Cortex of kidney (tissue), 1 donor: Measurements from ENCODE around the gene PMS1.
"Not testable (repeated sequence)": the region's sequence is repeated elsewhere in the genome, so short reads cannot be mapped to it uniquely, and the experiment has no call there.

Source experiments
- DNase-seq: peaks from one replicate; lab custom pipeline; 2025; lab: John Stamatoyannopoulos, UW

PMS1 gene

GRCh38 chr2:189818249-189819038 is 34.2 kb downstream of the PMS1 start:
- DNase-seq, result no peak

- DNase-seq, result no peak
These were observed 35.1 kb downstream of the PMS1 start for GRCh38 chr2:189819297-189819704.

- DNase-seq, result no peak
These were observed 37.9 kb downstream of the PMS1 start for GRCh38 chr2:189821953-189822748.

GRCh38 chr2:189824694-189825396 is 40.6 kb downstream of the PMS1 start:
- no peak for DNase-seq

DNA sequence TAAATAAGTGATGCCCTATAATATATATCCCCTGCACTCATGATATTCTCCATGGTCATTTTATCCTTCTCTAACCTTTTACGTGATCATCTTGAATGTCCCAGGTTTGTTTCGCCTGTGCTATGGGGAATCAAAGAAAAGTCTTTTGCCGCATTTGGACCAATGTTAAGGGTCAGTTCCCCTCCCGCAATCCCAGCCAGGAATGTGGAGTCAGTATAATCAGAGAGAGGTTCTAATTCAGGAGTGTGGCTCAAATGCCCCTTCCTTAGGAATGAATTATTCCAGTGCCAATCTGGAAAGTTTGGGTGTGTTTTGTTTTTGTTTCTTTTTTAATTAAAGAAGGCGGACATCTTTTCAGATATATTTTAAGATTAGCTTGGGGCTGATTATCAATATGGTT is 41.8 kb downstream of the PMS1 start:
- DNase-seq, result no peak

DNA sequence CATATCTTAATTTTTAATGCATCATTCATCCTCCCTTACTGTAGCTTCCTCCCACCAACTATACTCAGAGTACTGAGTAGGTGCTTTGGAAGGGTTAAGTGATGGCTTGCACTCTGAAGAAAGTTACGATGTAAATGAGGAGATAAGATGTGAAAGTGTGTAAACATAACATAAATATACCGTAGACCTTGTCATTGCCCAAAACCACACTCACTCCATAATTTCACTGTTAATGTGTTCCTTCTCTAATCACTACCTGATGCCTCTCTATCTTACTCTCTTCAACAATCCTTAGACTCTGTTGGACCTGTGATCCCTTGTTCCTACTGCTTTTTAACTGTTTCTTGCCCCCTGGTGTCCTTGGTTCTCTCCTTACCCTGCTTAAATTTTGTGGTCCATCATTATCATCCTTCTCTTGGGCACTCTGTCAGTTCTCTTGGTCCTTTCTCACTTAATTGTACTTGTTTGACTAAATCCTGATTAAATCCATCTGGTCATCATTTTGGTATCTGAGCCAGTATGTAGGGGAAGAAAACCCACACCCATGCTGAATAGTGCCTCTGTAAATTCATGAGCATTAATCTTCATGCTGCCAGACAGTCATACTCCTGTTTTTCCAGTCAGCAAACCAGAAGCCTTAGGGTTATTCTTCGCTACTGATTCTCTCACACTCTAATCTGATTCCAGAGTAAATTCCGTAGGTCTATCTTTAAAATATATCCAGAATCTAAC is 45.0 kb downstream of the PMS1 start:
- no peak for DNase-seq

DNA sequence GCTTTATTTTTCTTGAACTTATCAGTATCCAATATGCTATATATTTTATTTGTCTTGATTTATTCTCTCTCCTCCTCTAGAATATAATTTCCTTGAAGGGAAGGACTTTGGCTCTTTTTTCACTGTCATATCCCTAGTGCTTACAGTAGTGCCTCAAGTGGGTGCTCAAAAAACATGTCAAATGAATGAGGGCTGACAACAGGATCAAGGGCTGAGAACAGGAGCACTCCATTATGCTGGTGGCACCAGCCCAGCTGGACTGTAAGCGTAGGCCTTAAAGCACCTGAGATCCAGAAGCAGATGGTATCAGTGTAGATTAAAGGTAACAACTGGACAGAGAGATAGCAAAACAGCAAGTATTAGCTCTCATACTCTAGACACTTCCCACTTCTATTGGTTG is 46.3 kb downstream of the PMS1 start:
- DNase-seq, result no peak

- DNase-seq, result no peak
These were observed 49.8 kb downstream of the PMS1 start for GRCh38 chr2:189834059-189834458.

DNA sequence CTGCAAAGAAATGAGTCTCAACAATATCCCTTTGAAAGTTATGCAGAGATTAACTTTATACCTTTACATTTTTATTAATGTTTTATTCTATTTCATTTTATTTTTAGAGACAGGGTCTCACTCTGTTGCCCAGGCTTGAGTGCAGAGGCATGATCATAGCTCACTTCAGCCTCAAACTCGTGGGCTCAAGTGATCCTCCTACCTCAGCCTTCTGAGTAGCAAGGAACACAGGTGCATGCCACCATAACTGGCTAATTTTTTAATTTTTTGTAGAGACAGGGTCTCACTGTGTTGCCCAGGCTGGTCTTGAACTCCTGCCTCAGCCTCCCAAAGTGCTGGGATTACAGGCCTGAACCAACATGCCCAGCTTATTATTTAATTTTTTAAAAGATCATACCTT is 50.4 kb downstream of the PMS1 start:
- not testable (repeated sequence) for DNase-seq

GRCh38 chr2:189835855-189836558 is 51.8 kb downstream of the PMS1 start:
- no peak for DNase-seq

GRCh38 chr2:189836644-189837043 is 52.4 kb downstream of the PMS1 start:
- no peak for DNase-seq

GRCh38 chr2:189837326-189837725 is 53.1 kb downstream of the PMS1 start:
- no peak for DNase-seq

- no peak for DNase-seq
These were observed 56.8 kb downstream of the PMS1 start for GRCh38 chr2:189841019-189841418.

DNA sequence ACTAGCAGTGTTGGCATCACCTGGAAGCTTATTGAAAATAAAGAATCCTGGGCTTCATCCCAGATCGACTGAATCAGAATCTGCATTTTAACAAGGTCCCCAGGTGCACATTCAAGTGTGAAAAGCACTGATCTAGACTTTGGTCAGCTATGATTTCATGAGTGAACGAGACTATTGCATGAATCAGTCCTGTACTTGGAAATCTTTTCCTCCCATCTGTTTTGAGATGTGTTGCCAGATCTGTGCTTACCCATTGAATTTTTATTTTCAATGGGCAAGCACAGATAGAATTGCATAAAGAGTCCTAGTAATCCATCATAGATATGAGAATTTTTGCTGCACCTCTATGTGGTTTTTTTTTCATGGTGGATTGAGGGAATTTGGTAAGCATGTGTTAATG is 64.0 kb downstream of the PMS1 start:
- no peak for DNase-seq

GRCh38 chr2:189849550-189849949 is 65.3 kb downstream of the PMS1 start:
- DNase-seq, result no peak

GRCh38 chr2:189851174-189851826 is 67.0 kb downstream of the PMS1 start:
- DNase-seq, result no peak

- no peak for DNase-seq
These were observed 69.9 kb downstream of the PMS1 start for GRCh38 chr2:189854187-189854586.

DNA sequence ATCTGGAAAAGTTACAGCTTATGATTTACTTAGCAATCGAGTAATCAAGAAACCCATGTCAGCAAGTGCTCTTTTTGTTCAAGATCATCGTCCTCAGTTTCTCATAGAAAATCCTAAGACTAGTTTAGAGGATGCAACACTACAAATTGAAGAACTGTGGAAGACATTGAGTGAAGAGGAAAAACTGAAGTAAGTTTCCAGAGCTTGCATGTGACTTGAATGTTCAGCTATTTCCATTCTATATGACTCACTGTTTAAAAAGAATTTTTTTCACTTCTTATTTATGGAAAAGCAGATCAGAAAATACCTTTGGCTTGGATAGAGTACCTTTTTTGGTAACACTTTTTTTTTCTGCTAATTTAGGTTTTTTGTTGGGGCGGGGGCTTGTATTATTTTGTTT is 70.7 kb downstream of the PMS1 start:
- DNase-seq, result no peak

DNA sequence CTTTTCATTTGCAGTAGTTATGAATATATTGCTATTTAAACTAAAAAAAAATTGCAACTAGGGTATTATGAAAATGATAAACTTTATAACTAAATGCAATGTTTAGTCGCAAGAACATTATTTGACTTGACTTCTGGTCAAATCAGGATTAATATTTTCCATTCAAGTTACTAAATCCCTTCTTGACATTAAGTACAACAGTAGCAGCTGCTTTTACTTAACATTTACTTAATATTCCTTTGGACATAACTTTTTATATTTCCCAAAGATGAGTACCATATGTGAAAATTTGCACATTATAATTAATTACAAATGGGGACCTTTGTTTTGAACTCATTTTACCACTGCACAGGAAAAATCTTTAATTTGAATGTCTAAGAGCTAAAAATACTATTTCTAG is 74.0 kb downstream of the PMS1 start:
- DNase-seq, result no peak

DNA sequence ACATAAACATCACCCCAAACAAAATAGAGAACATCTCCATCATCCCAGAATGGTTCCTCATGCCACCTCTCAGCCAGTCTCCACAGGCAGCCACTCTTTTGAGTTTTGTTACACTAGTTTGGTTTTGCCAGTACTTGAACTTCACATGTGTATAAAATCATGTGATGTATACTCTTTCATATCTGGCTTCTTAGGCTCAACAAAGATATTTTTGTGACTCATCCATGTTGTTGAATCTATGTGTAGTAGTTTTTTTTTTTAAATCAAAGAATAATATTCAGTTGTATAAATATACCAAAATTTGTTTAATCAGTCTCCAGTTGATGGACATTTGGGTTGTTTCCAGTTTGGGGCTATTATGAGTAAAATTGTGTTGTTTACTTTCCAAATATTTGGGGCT is 75.9 kb downstream of the PMS1 start:
- no peak for DNase-seq

DNA sequence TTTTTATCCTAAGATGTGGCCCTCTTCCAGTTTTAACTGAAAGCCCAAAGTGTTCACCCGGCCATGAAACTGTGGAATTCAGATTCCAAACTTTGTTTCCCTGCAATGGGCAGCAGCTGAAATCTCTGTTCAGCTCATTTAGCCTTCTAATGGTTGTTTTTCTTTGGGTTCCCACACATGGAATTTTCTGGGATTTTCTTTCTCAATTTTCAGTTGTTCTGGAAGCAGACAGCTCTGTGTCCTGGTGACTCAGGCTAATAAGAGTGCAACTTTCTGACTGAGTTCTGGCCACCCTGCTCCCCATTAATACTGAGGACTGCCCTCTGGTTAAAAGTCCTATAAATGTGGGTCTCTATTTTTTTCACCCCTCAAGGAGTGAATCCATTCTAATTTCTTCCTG is 78.5 kb downstream of the PMS1 start:
- DNase-seq, result no peak
